K562 (cell line): ENCODE data around the gene NKAIN1. TPM values are rescaled to one million over a fixed set of nuclear protein-coding genes. Genes with fewer than 3 reads are reported as not detected.

ENCODE experiments used
- ARID2 ChIP-seq: fragments of 450-650 bp; IDR thresholded peaks from 2 replicates; pipeline ENCODE4 v1.6.1; 2017; ENCODE audit warnings: antibody characterized with exemption, mild to moderate bottlenecking
- ELF2 ChIP-seq: fragments of 250-450 bp; sonication (Bioruptor Pico); IDR thresholded peaks from 2 replicates; pipeline ENCODE4 v1.5.0; 2021; ENCODE audit warnings: mild to moderate bottlenecking
- MAFF ChIP-seq: IDR thresholded peaks from 2 replicates; pipeline ENCODE4 v1.6.1; 2012; ENCODE audit warnings: low read length, improper control_type of control experiment
- MGA ChIP-seq: fragments of 450-650 bp; IDR thresholded peaks from 2 replicates; pipeline ENCODE4 v1.6.1; 2016; ENCODE audit warnings: mild to moderate bottlenecking, moderate library complexity
- NFE2L1 ChIP-seq: fragments of 450-650 bp; IDR thresholded peaks from 2 replicates; pipeline ENCODE4 v1.6.1; 2016; ENCODE audit warnings: missing genetic modification characterization, low read depth, mild to moderate bottlenecking, missing compliant biosample characterization, moderate library complexity, borderline replicate concordance
- NR2C1 ChIP-seq, 2 experiments: fragments of 450-650 bp; IDR thresholded peaks; 2 replicates each; pipeline ENCODE4 v1.6.1; 2017; ENCODE audit warnings: mild to moderate bottlenecking in 2 of 2, antibody characterized with exemption in 1 of 2, inconsistent platforms in 1 of 2, missing compliant biosample characterization in 1 of 2, missing genetic modification characterization in 1 of 2
- SMARCA5 ChIP-seq: fragments of 450-650 bp; IDR thresholded peaks from 2 replicates; pipeline ENCODE4 v1.6.1; 2016
- SP1 ChIP-seq: sonication (generic); formaldehyde crosslinking; IDR thresholded peaks from 2 replicates; pipeline ENCODE4 v1.8.1; 2022; ENCODE audit warnings: mild to moderate bottlenecking, missing genetic modification reagents
- SREBF2 ChIP-seq: sonication (generic); formaldehyde crosslinking; IDR thresholded peaks from 2 replicates; pipeline ENCODE4 v1.4.0; 2020; ENCODE audit warnings: mild to moderate bottlenecking, missing genetic modification reagents
- STAG1 ChIP-seq: sonication (generic); formaldehyde crosslinking; IDR thresholded peaks from 2 replicates; pipeline ENCODE4 v1.5.0; 2020; ENCODE audit warnings: missing genetic modification reagents, borderline replicate concordance
- ZBTB33 ChIP-seq: sonication (generic); formaldehyde crosslinking; IDR thresholded peaks from 2 replicates; pipeline ENCODE4 v1.8.1; 2023; ENCODE audit warnings: mild to moderate bottlenecking, missing genetic modification reagents
- ZC3H11A ChIP-seq: IDR thresholded peaks from 2 replicates; pipeline ENCODE4 v1.6.1; 2012; ENCODE audit warnings: low read depth, low read length, improper control_type of control experiment
- ZNF561 ChIP-seq: fragments of 450-650 bp; formaldehyde crosslinking; conservative IDR thresholded peaks from 2 replicates; pipeline ENCODE4 v1.4.0; 2020; ENCODE audit warnings: mild to moderate bottlenecking, moderate library complexity
- ZNF766 ChIP-seq: fragments of 200-800 bp; sonication (Bioruptor generic); conservative IDR thresholded peaks from 2 replicates; pipeline ENCODE4 v1.6.1; 2016; ENCODE audit warnings: missing genetic modification characterization, missing compliant biosample characterization
- ZNF778 ChIP-seq: fragments of 450-650 bp; formaldehyde crosslinking; IDR thresholded peaks from 2 replicates; pipeline ENCODE4 v1.4.0; 2020; ENCODE audit warnings: mild to moderate bottlenecking, moderate library complexity
- polyA plus RNA-seq, 8 experiments: library from polyadenylated mRNA; depleted of rRNA in 4 of 8; stranded (reverse) in 5 of 8; unstranded in 3 of 8; fragments of >200 nt; fragmentation: Nextera tagmentation in 2 of 8; fragmentation: Illumina TruSeq in 1 of 8; extraction: Ambion mirVana in 2 of 8; extraction: Trizol in 1 of 8; gene quantifications; 2 replicates each; pipeline versions ENCODE4 v1.2.1 to v1.2.3, GENCODE V29; 2011 to 2014; ENCODE audit warnings: inconsistent platforms in 1 of 8, missing spikeins in 1 of 8
- total RNA-seq, 7 experiments: library from RNA; depleted of rRNA in 6 of 7; stranded (reverse); fragments of >200 nt in 6 of 7; fragmentation: Illumina TruSeq in 2 of 7; extraction: Trizol in 2 of 7; gene quantifications; 2 replicates each; pipeline versions ENCODE4 v1.2.1 to v1.2.3, GENCODE V29; 2011 to 2021; ENCODE audit warnings: low replicate concordance in 1 of 7

Gene NKAIN1
- total and polyA plus RNA-seq, 9 of the 15 experiments (the other 6 are each of a cell fraction or from before 2014, with no cell fraction given): 0.03 to 0.22 (median 0.04) TPM; not detected in 3

GRCh38 chr1:31181515-31182343 is 58.0 kb downstream of the NKAIN1 start (continued):
- no peak for TF ChIP-seq ZBTB33 (CRISPR knock-in tag)
- TF ChIP-seq ELF2 (CRISPR knock-in tag): no peak
- TF ChIP-seq MAFF: no peak
- TF ChIP-seq ZNF778: no peak
- TF ChIP-seq NR2C1 (IDR thresholded peaks at IDR 0.05): no peak
- TF ChIP-seq NR2C1 (tag; IDR thresholded peaks at IDR 0.05): no peak
- no peak for TF ChIP-seq ARID2
- 0 out of 2 replicates have a peak, but pooled peaks have one; percentile 15 for TF ChIP-seq SREBF2
- no peak for TF ChIP-seq NFE2L1 (tag)
- TF ChIP-seq ZNF561 (CRISPR knock-in tag): no peak
- TF ChIP-seq STAG1 (CRISPR knock-in tag): peak; percentile 45; the same call in 1 of the 2 replicates
- TF ChIP-seq MGA: peak; percentile 99
- TF ChIP-seq SMARCA5: no peak
- peak; percentile 48; the same call in 1 of the 2 replicates for TF ChIP-seq ZNF766 (CRISPR knock-in tag)
- peak; percentile 66 for TF ChIP-seq SP1 (CRISPR knock-in tag)
- no peak for TF ChIP-seq ZC3H11A
